Measurements from ENCODE around the gene SYT9. TPM values are rescaled to one million over a fixed set of nuclear protein-coding genes. Genes with fewer than 3 reads are reported as not detected.

The SYT9 gene
- total and polyA plus RNA-seq, 2 donors (not counting 3 experiments of a cell fraction or from before 2014, with no cell fraction given), result 0.23 TPM; not detected in 1

GRCh38 chr11:7254731-7255291 lies 3.1 kb downstream of the SYT9 start:
- Histone ChIP-seq H3K9ac (replicated peaks; ENCODE audit: extremely low read depth, insufficient read depth, low read length) (no peak overlapping the region), H3K4me3 (replicated peaks in 1 of 3; ENCODE audit: insufficient read depth in 1 of 3, low read depth in 1 of 3, low read length in 3 of 3) (no peak overlapping the region), H2AFZ (ENCODE audit: low read depth, low read length) (no peak overlapping the region), H3K27ac (ENCODE audit: insufficient read depth, low read depth, low read length) (no peak overlapping the region), H3K9me1 (replicated peaks; ENCODE audit: control insufficient read depth, extremely low read depth, insufficient read depth, low read length) (no peaks in the 10 kb centered on the region), H3K36me3 (ENCODE audit: control insufficient read depth in 2 of 2, extremely low read depth in 1 of 2, insufficient read depth in 2 of 2, low read length in 2 of 2) (no peaks in the 10 kb centered on the region), H3K9me3 (replicated peaks; ENCODE audit: control insufficient read depth, insufficient read depth, low read length) (no peaks in the 10 kb centered on the region), H3K4me2 (ENCODE audit: insufficient read depth, low read length) (no peak overlapping the region), H3K4me1 (ENCODE audit: control insufficient read depth, extremely low read depth, insufficient read depth, low read length) (peaks cover 6% of the 10 kb centered on the region), H4K20me1 (replicated peaks; ENCODE audit: control insufficient read depth, extremely low read depth, insufficient read depth, low read length) (no peaks in the 10 kb centered on the region), H3K27me3 (ENCODE audit: control insufficient read depth in 2 of 2, insufficient read depth in 2 of 2, low read length in 2 of 2) (peaks cover 21 to 49% of the 10 kb centered on the region in 2 experiments), H3K79me2 (ENCODE audit: control insufficient read depth, insufficient read depth, low read length) (no peaks in the 10 kb centered on the region)
- DNase-seq (ENCODE audit: low read depth, low spot score) (no peak), FAIRE-seq (no peak)
- TF ChIP-seq FOS (IDR thresholded peaks at IDR 0.05; ENCODE audit: borderline replicate concordance, insufficient read depth, low read length), result no peak
- no peak for TF ChIP-seq POLR2A (IDR thresholded peaks at IDR 0.05; ENCODE audit: low read depth, low read length)
- TF ChIP-seq POLR2AphosphoS5 (IDR thresholded peaks at IDR 0.05; ENCODE audit: insufficient read depth, low read depth, low read length), result no peak
- TF ChIP-seq MYC (IDR thresholded peaks at IDR 0.05; ENCODE audit: low read depth, low read length), result no peak
- TF ChIP-seq MAX (IDR thresholded peaks at IDR 0.05; ENCODE audit: insufficient read depth, insufficient read length), result no peak
- TF ChIP-seq JUN (IDR thresholded peaks at IDR 0.05; ENCODE audit: borderline replicate concordance, insufficient read depth, insufficient read length, low read depth), result no peak
- TF ChIP-seq CTCF (IDR thresholded peaks at IDR 0.05; ENCODE audit: extremely low read depth in 1 of 2, insufficient read depth in 1 of 2, low read depth in 1 of 2, low read length in 2 of 2), result no peak
- TF ChIP-seq EZH2 (IDR thresholded peaks at IDR 0.05; ENCODE audit: borderline replicate concordance, low read depth, low read length, severe bottlenecking), result no peak
- TF ChIP-seq GATA2 (IDR thresholded peaks at IDR 0.05; ENCODE audit: insufficient read depth, insufficient read length, low read depth, low read length), result no peak
- no TSS peak for BruUV-seq (replicated peaks)
- dilution Hi-C loops (cut with MboI; ENCODE audit: extremely low pct_ligation_motif_present, low sequenced_read_pairs) (no loop called here), intact Hi-C loops (cut with micrococcal nuclease) (no loop called here)
- POLR2A ChIA-PET, result no interaction called here
- CTCF ChIA-PET, result interaction anchor here (1.0 kb wide), 1 partner anchor 25 kb away, joined by 3 read pairs; no protein-coding TSS in a partner anchor

Data from endothelial cell of umbilical vein (primary cell).